Measurements from ENCODE around the gene SDS. TPM values are rescaled to one million over a fixed set of nuclear protein-coding genes. Genes with fewer than 3 reads are reported as not detected.

Gene SDS
- total and polyA plus RNA-seq, 2 of the 8 experiments (the other 6 are each of a cell fraction or from before 2014, with no cell fraction given): 0.21 TPM; not detected in 1

DNA sequence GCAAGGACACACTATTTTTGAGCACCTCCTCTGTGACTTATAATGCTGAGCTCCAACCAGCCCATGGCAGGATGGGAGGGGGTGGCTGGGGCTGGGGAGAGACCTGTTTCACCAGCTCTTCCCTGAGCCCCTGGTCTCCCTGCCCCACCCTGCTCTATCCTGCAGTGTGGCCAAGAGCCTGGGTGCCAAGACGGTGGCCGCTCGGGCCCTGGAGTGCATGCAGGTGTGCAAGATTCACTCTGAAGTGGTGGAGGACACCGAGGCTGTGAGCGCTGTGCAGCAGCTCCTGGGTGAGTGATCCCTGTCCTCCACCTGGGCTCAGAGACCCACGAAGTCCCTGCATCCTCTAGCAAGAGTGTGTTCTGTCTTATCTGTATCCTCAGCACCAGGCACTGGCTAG lies 32.9 kb upstream of the SDS start:
- H3K36me3 ChIP-seq (ENCODE audit: control insufficient read depth in 2 of 4, insufficient read depth in 4 of 4, low read length in 3 of 4): no peaks in the 10 kb centered on the region; a peak in 1 of 8 replicates
- no peaks in the 10 kb centered on the region; a peak in 2 of 7 replicates for H3K27me3 ChIP-seq (replicated peaks in 1 of 4; ENCODE audit: control insufficient read depth in 3 of 4, extremely low read depth in 1 of 4, insufficient read depth in 3 of 4, low read length in 3 of 4)
- no peak overlapping the region for H2BK120ac ChIP-seq (replicated peaks; ENCODE audit: low read depth, low read length)
- peaks cover 0 to 2% (median under 1%) of the 10 kb centered on the region in 4 experiments; a peak in 2 of 7 replicates for H3K4me1 ChIP-seq (replicated peaks in 1 of 4; ENCODE audit: control insufficient read depth in 3 of 4, insufficient read depth in 4 of 4, low read length in 3 of 4)
- H3K4me2 ChIP-seq (ENCODE audit: insufficient read depth in 1 of 2, low read depth in 2 of 2, low read length in 2 of 2): no peak overlapping the region
- H3K9ac ChIP-seq (replicated peaks in 1 of 4; ENCODE audit: extremely low read depth in 1 of 4, low read depth in 3 of 4, low read length in 3 of 4): no peak overlapping the region
- H3K14ac ChIP-seq (ENCODE audit: insufficient read length): no peak overlapping the region
- ChIA-PET POLR2A (ENCODE audit: partially characterized antibody) (interaction anchor here (0.9 kb wide), 1 partner anchor 281 kb away, joined by 3 read pairs; no protein-coding TSS in a partner anchor), CTCF (ENCODE audit: partially characterized antibody) (interaction anchor here (0.5 to 3.1 kb wide), 3 partner anchors 11 to 319 kb away, joined by 3 to 26 read pairs (median 6); no protein-coding TSS in a partner anchor)
- H3K18ac ChIP-seq (ENCODE audit: extremely low read depth, low read length): no peak overlapping the region
- TF ChIP-seq NRF1 (IDR thresholded peaks at IDR 0.05; ENCODE audit: low read depth, low read length) (no peak), KDM4A (IDR thresholded peaks at IDR 0.05; ENCODE audit: low read depth, low read length, severe bottlenecking) (no peak), CHD1 (IDR thresholded peaks at IDR 0.05; ENCODE audit: low read depth, low read length) (no peak), RFX5 (IDR thresholded peaks at IDR 0.05; ENCODE audit: borderline replicate concordance, low read depth, low read length) (no peak), RBBP5 (IDR thresholded peaks at IDR 0.05; ENCODE audit: borderline replicate concordance, low read depth, low read length) (no peak), BRCA1 (IDR thresholded peaks at IDR 0.05; ENCODE audit: low read depth, low read length) (no peak)
- no peaks in the 10 kb centered on the region for H4K20me1 ChIP-seq (replicated peaks in 1 of 2; ENCODE audit: control insufficient read depth in 1 of 2, insufficient read depth in 2 of 2, low read length in 2 of 2)
- H2BK12ac ChIP-seq (ENCODE audit: low read depth, low read length): no peak overlapping the region; the same call in 1 of the 2 replicates
- no peak overlapping the region for H4K91ac ChIP-seq (replicated peaks; ENCODE audit: insufficient read length, low read length)
- H3K4ac ChIP-seq (replicated peaks; ENCODE audit: insufficient read length, low read depth, low read length): no peak overlapping the region
- no peaks in the 10 kb centered on the region for H3K79me1 ChIP-seq (ENCODE audit: low read depth, low read length)
- no peak overlapping the region for H3K56ac ChIP-seq (replicated peaks; ENCODE audit: insufficient read length, low read depth, low read length)
- H3K23ac ChIP-seq (ENCODE audit: insufficient read length): no peak overlapping the region
- H2BK15ac ChIP-seq (ENCODE audit: low read length): no peak overlapping the region
- H4K8ac ChIP-seq (ENCODE audit: extremely low read depth, insufficient read depth, low read length): no peak overlapping the region; the same call in 1 of the 2 replicates
- H2BK5ac ChIP-seq (ENCODE audit: low read depth, low read length): no peak overlapping the region
- FAIRE-seq (no peak), DNase-seq (ENCODE audit: low read depth in 1 of 2, low spot score in 2 of 2) (no peak)
- no peak overlapping the region for H3K27ac ChIP-seq (ENCODE audit: low read depth, low read length)
- WGBS, 2 experiments (ENCODE audit: extremely low coverage in 1 of 2, insufficient coverage in 1 of 2, insufficient read length in 1 of 2, insufficient replicate concordance in 2 of 2, low coverage in 1 of 2, low lambda C conversion rate in 2 of 2, missing lambda C conversion rate in 1 of 2): 84% methylated on average over 3 of the region's 6 CpGs; no CpG with 5 or more reads in 1 of the 2 experiments
- H4K5ac ChIP-seq (ENCODE audit: insufficient read length, low read depth, low read length): no peak overlapping the region
- H3K9me3 ChIP-seq (ENCODE audit: insufficient read depth in 2 of 2, low read depth in 1 of 2, low read length in 1 of 2): no peaks in the 10 kb centered on the region; a peak in 1 of 4 replicates
- no peak overlapping the region for H3K4me3 ChIP-seq (ENCODE audit: extremely low read depth in 1 of 4, insufficient read depth in 2 of 4, low read depth in 3 of 4, low read length in 4 of 4)
- H2AFZ ChIP-seq (ENCODE audit: low read length): no peak overlapping the region
- no peak overlapping the region for H2BK20ac ChIP-seq (ENCODE audit: low read length)
- H3K23me2 ChIP-seq (ENCODE audit: low read depth, low read length): peaks cover 6% of the 10 kb centered on the region; the same call in 1 of the 2 replicates
- no peaks in the 10 kb centered on the region for H3K79me2 ChIP-seq (ENCODE audit: control insufficient read depth in 1 of 2, insufficient read depth in 2 of 2, low read length in 2 of 2)
- 0 out of 2 replicates have a peak overlapping the region, but pooled peaks have one; percentile 77 for H2AK5ac ChIP-seq (ENCODE audit: low read depth, low read length)
